Neural progenitor cell (in vitro differentiated cells): ENCODE measurements around the gene SCAMP3.

Experiments used
- EZH2 ChIP-seq: fragments of 200-600 bp; sonication (generic); IDR thresholded peaks from 2 replicates; pipeline ENCODE4 v1.6.1; 2017; ENCODE audit warnings: antibody characterized with exemption, mild to moderate bottlenecking, moderate library complexity
- EZH2phosphoT487 ChIP-seq: fragments of 200-600 bp; sonication (generic); IDR thresholded peaks from 2 replicates; pipeline ENCODE4 v1.6.1; 2017; ENCODE audit warnings: antibody characterized with exemption
- TF ChIP-seq, protein P1 (sequence below): fragments of 200-600 bp; sonication (generic); IDR thresholded peaks from 2 replicates; pipeline ENCODE4 v1.5.1; 2017; ENCODE audit warnings: antibody characterized with exemption, mild to moderate bottlenecking

- TF ChIP-seq, protein P1, sequence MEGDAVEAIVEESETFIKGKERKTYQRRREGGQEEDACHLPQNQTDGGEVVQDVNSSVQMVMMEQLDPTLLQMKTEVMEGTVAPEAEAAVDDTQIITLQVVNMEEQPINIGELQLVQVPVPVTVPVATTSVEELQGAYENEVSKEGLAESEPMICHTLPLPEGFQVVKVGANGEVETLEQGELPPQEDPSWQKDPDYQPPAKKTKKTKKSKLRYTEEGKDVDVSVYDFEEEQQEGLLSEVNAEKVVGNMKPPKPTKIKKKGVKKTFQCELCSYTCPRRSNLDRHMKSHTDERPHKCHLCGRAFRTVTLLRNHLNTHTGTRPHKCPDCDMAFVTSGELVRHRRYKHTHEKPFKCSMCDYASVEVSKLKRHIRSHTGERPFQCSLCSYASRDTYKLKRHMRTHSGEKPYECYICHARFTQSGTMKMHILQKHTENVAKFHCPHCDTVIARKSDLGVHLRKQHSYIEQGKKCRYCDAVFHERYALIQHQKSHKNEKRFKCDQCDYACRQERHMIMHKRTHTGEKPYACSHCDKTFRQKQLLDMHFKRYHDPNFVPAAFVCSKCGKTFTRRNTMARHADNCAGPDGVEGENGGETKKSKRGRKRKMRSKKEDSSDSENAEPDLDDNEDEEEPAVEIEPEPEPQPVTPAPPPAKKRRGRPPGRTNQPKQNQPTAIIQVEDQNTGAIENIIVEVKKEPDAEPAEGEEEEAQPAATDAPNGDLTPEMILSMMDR = no peak
- TF ChIP-seq EZH2 (no peak), EZH2phosphoT487 (no peak)
These were observed 5.9 kb downstream of the SCAMP3 start for GRCh38 chr1:155256058-155256852.
